SK-N-SH treated with all-trans-retinoic acid at 6 μM for 48 hours (cell line): ENCODE data around the gene KLRC4.

Source experiments
- ARNTL ChIP-seq: fragments of 450-650 bp; formaldehyde crosslinking; IDR thresholded peaks from 2 replicates; pipeline ENCODE4 v1.5.0; 2020; ENCODE audit warnings: low read depth, mild to moderate bottlenecking, moderate library complexity, borderline replicate concordance
- BACH2 ChIP-seq: fragments of 250-450 bp; sonication (Bioruptor Pico); IDR thresholded peaks from 2 replicates; pipeline ENCODE4 v1.9.0; 2021; ENCODE audit warnings: mild to moderate bottlenecking, borderline replicate concordance
- CSDC2 ChIP-seq: fragments of 250-450 bp; sonication (Bioruptor Pico); IDR thresholded peaks from 2 replicates; pipeline ENCODE4 v1.5.0; 2020; ENCODE audit warnings: mild to moderate bottlenecking, moderate library complexity
- ESRRG ChIP-seq: fragments of 250-450 bp; sonication (Bioruptor Pico); IDR thresholded peaks from 2 replicates; pipeline ENCODE4 v1.6.1; 2021; ENCODE audit warnings: mild to moderate bottlenecking
- OSR1 ChIP-seq: fragments of 250-450 bp; sonication (Bioruptor Pico); IDR thresholded peaks from 2 replicates; pipeline ENCODE4 v1.8.0; 2022; ENCODE audit warnings: moderate library complexity, mild to moderate bottlenecking, inconsistent platforms
- ZC3H10 ChIP-seq: fragments of 250-450 bp; sonication (Bioruptor Pico); IDR thresholded peaks from 2 replicates; pipeline ENCODE4 v1.5.1; 2021; ENCODE audit warnings: mild to moderate bottlenecking, moderate library complexity
- ZNF8 ChIP-seq: fragments of 450-650 bp; formaldehyde crosslinking; IDR thresholded peaks from 2 replicates; pipeline ENCODE4 v1.5.0; 2020; ENCODE audit warnings: mild to moderate bottlenecking, moderate library complexity
- TF ChIP-seq, protein P1 (sequence below): fragments of 250-450 bp; sonication (Bioruptor Pico); IDR thresholded peaks from 2 replicates; pipeline ENCODE4 v1.8.0; 2020; ENCODE audit warnings: mild to moderate bottlenecking, moderate library complexity, borderline replicate concordance
- TF ChIP-seq, protein P2 (sequence below): fragments of 250-450 bp; sonication (Bioruptor Pico); IDR thresholded peaks from 2 replicates; pipeline ENCODE4 v1.5.1; 2020; ENCODE audit warnings: low read depth, mild to moderate bottlenecking, moderate library complexity

- no peak for TF ChIP-seq ESRRG (CRISPR knock-in tag)
- TF ChIP-seq ZNF8 (CRISPR knock-in tag), result no peak
- TF ChIP-seq ZC3H10 (CRISPR knock-in tag), result no peak
- TF ChIP-seq CSDC2 (CRISPR knock-in tag), result no peak
- TF ChIP-seq, protein P1, sequence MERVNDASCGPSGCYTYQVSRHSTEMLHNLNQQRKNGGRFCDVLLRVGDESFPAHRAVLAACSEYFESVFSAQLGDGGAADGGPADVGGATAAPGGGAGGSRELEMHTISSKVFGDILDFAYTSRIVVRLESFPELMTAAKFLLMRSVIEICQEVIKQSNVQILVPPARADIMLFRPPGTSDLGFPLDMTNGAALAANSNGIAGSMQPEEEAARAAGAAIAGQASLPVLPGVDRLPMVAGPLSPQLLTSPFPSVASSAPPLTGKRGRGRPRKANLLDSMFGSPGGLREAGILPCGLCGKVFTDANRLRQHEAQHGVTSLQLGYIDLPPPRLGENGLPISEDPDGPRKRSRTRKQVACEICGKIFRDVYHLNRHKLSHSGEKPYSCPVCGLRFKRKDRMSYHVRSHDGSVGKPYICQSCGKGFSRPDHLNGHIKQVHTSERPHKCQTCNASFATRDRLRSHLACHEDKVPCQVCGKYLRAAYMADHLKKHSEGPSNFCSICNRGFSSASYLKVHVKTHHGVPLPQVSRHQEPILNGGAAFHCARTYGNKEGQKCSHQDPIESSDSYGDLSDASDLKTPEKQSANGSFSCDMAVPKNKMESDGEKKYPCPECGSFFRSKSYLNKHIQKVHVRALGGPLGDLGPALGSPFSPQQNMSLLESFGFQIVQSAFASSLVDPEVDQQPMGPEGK, result no peak
- no peak for TF ChIP-seq BACH2 (CRISPR knock-in tag)
- TF ChIP-seq ARNTL, result no peak
- TF ChIP-seq, protein P2, sequence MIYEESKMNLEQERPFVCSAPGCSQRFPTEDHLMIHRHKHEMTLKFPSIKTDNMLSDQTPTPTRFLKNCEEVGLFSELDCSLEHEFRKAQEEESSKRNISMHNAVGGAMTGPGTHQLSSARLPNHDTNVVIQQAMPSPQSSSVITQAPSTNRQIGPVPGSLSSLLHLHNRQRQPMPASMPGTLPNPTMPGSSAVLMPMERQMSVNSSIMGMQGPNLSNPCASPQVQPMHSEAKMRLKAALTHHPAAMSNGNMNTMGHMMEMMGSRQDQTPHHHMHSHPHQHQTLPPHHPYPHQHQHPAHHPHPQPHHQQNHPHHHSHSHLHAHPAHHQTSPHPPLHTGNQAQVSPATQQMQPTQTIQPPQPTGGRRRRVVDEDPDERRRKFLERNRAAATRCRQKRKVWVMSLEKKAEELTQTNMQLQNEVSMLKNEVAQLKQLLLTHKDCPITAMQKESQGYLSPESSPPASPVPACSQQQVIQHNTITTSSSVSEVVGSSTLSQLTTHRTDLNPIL, result no peak
- TF ChIP-seq OSR1 (CRISPR knock-in tag), result no peak
Observed at GRCh38 chr12:10358969-10359368, 50.6 kb downstream of the KLRC4 start.
